ENCODE measurements around the gene DOCK2.

DOCK2 gene

GRCh38 chr5:169874621-169875020, 237.5 kb downstream of the DOCK2 start:
- DNase-seq: no peak

DNA sequence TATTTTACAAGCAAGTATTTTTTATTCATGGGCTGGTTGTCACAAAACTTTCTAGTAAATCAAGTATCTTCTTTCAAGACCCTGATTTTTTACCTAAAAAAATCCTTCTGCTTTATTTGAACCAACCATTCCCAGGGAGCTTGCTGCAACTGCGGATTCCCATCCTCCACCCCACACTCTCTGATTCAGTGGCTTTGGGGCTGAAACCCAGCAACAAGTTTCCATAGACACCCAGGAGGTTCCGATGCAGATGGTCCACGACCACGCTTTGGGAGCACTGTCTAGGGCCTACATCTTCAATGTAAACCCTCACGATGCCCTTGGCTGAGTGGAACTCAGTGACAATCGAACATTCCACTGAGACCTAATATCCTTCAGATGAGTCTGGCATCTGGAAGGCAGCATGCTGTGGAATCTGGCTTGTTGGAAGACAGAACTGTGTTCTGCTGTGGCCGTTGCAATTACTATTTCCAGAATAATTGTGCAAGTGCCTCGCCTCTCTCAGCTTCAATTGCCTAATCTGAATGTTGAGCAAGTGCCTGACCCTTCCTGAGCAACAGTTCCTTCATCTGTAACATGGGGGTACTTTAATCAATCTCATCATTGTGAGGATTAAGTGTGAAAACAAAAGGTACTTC, 238.1 kb downstream of the DOCK2 start:
- DNase-seq: no peak

GRCh38 chr5:169875731-169876130, 238.7 kb downstream of the DOCK2 start:
- no peak for DNase-seq

DNA sequence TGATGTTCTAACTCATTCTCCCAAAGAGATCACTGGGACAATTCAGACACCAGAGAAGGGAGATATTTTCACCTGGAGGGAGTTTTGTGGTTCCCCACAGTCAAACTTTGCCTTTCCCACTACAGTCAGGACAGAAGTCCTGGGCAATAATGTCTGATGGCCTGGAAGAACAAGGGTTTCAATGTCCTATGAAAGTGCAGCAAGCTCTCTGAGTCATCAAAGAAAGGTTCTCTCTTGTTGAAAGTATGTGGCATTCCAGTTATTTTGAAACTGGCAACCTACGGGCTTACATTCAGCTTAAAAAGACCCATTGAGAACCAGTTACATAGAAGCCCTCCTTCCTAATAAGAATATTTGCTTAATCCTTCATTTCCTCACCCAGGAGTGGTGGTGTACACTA, 239.3 kb downstream of the DOCK2 start:
- DNase-seq: no peak

- DNase-seq: no peak
Observed at GRCh38 chr5:169880012-169880663, 243.1 kb downstream of the DOCK2 start.

GRCh38 chr5:169880785-169881184, 243.7 kb downstream of the DOCK2 start:
- DNase-seq: no peak

- no peak for DNase-seq
Observed at GRCh38 chr5:169881702-169882303, 244.7 kb downstream of the DOCK2 start.

DNA sequence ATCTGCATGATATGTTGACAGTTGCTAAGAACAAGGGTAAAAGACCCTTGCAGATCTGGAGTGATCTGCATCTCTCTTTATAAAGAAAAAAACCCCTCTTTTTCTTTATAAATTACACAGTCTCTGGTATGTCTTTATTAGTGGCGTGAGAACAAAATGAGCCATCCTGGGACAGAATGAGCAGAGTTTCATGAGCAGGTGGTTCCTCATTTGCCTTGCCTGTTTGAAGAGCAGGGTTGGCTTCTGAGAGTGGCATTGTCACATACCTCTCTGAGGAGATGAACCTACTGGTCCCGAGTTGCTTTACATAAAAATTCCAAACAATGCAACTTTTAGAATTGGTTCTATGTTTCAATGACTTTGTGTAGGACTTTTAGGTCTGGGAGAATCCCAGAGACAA, 249.0 kb downstream of the DOCK2 start:
- no peak for DNase-seq

GRCh38 chr5:169886677-169887076, 249.6 kb downstream of the DOCK2 start:
- DNase-seq: no peak

GRCh38 chr5:169889572-169889971, 252.5 kb downstream of the DOCK2 start:
- no peak for DNase-seq

DNA sequence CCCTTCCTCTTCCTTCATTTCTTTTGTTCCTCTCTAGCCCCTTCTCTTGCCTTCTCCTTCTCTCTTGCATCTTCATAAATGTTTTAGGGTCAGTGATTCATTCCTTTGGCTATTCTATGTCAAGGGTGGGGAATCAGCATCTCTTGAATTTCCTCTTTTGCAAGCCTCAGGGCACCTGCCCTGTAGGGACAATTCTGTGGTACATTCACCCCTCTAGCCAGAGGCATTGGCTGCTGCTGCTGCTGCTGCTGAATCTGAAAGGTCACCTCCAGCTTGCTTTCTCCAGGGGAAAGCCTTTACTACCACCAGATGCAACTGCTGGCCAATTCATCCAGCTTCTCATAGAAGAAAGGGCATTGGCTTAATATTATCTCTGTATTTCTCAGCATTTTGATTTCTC, 255.9 kb downstream of the DOCK2 start:
- no peak for DNase-seq

- DNase-seq: no peak
Observed at GRCh38 chr5:169893571-169893970, 256.5 kb downstream of the DOCK2 start.

- DNase-seq: no peak
Observed at GRCh38 chr5:169895926-169896325, 258.9 kb downstream of the DOCK2 start.

GRCh38 chr5:169897481-169897880, 260.4 kb downstream of the DOCK2 start:
- no peak for DNase-seq

GRCh38 chr5:169901896-169902295, 264.8 kb downstream of the DOCK2 start:
- DNase-seq: no peak

DNA sequence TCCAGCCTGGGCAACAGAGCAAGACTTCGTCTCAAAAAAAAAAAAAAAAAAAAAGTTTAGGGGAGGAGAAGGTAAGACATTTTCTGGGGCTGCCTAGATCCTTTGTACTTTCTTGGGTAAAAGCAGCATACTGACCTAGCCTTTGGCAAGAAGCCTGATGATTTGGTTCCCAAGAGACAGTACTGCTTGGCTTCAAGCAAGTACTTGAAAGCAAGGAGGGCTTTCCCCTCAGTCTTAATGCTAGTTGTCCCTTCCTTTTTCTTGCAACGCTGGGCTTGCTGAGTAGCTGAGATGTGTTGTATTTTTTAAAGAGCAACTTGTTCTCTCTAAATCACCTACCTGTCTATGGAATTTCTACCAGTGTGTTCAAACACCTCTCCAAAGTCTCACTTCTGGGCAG, 267.0 kb downstream of the DOCK2 start:
- DNase-seq: no peak

DNA sequence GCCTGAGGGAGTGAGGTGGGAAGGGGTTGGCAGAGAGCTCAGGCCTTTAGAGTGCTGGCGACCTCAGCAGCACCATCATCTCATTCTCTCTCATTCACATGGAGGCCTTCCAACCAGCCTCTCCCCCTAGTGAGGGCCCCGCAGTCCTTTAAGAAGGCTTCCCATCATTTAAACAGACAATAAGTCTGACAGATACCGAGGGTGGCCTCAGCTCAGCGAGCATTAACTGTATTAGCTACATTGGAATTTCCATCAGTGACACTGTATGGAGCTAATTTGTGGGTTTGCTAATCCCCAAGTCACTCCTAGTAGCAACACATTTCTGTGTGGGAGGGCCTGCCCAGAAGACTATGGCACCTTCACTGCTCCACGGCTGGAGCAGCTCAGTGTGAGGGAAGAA, 267.4 kb downstream of the DOCK2 start:
- no peak for DNase-seq

DNA sequence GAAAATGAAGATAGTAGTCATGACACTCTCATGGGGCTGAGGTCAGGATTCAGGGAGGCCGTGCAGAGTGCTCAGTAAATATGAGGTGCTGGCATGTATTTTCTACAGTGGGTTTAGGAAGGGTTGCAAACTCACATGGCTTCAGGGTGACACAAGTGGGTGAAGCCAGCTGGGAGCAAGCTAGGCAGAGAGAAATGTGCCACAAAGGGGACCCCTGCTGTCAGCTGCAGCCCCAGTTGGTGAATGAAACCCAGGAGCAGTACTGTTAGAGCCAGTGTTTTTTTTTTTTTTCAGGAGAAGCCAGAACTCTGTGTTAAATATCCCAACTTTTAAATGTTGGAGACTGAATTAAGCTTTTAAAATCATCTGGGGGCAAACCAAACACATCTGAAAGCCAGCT, 267.9 kb downstream of the DOCK2 start:
- no peak for DNase-seq

DNA sequence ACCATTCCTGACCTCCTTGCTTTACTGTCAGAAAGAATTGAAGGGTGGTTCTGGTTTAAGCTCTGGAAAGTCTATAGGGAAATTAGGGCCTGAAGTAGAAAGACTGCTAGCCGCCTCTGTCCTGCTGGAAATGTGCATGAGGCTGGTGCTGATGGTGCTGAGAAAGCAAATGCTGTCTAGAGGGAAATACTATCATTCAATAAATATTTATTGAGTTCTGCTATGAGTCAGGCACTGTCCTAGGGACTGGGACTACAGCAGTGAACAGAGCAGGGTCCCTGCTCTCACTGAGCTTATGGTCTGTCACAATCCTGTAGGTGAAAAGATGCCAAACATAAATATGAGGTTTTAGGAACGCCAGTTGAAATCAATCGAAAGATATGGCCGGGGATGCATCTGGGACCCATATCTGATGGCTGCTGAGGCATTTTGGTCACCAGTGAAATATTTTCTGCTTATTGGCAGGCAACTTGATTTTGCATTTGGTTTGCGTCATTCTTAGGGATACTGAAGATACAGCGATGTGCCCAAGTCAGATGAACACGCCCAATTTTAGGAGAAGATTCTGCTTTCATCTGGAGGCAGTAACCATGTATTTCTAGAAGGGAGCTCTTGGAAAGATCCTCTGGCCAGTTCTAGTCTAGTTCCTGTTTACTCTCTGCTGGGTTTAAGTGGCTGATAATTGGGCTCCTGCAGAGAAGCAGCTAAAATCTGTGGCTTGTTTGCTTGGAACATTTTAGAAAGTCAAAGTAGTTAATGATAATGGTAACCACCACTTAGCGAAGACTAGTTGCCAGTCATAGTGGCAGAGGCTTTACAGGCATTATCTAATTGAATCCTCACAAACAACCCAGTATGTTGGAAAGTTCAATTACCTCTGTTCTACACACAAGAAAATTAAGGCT, 269.9 kb downstream of the DOCK2 start:
- no peak for DNase-seq

GRCh38 chr5:169908864-169909263, 271.8 kb downstream of the DOCK2 start:
- DNase-seq: no peak

DNA sequence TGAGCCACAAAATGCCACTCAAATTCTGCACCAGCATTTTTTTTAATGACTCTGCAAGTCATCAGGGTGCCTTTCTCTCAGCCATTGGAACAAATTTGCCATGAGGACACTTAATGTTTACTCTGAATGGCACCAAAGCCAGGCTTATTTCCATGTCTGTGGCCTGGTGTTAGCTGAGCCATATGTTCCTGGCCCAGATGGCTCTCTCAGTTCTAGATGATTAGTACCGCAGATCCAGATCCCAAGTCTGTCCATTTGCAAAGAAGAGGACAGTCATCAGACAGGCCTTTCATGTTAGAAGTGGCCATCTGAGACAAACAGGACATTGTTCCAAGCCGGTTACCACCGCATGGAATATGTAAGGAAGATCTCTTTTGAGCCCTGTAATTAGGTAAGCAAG, 272.9 kb downstream of the DOCK2 start:
- no peak for DNase-seq

GRCh38 chr5:169910393-169910792, 273.3 kb downstream of the DOCK2 start:
- DNase-seq: no peak

DNA sequence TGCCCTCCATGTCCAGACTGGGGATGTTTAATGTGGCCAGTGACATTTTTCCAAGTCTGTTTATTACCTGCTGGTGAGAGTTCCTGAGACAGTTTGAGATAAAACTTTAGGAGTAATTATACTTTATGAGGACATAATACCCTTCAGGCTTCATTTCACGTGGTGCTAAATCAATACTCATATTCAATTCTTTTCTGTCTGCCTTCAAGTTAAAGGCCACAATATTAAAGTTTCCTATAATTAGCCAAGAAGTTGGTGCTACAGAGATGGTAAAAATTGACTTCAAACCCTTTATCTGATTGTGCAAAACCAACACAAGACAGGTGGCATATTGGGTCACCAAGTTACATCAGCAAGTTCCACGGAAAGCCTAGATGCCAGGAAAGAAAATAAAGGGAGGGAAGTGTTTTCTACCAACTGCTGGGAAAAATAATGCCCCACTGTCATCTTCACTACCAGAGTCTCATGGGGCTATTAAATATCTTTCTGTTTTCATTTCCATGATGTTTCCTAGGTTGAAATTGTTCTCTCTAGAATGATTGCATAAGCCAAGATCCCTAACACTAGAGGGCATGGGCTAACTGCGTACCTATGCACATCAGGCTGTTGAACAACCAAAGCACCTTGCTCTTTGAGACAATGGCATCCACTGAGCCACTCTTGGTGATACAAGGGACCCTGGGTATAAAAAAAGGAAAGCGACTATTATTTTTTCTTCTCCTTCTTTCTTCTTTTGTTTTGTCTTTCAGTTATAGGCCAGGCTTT, 274.6 kb downstream of the DOCK2 start:
- no peak for DNase-seq

All from NCI-H1417 treated with DMSO at 0.1 percent for 48 hours (cell line).